HepG2 (cell line): ENCODE measurements around the gene CTSW. TPM values are rescaled to one million over a fixed set of nuclear protein-coding genes. Genes with fewer than 3 reads are reported as not detected.

Experiments
- ATF5 ChIP-seq: sonication (generic); formaldehyde crosslinking; IDR thresholded peaks from 2 replicates; pipeline ENCODE4 v1.4.0; 2020; ENCODE audit warnings: mild to moderate bottlenecking, low read depth, missing genetic modification reagents
- CCAR2 ChIP-seq: fragments of 200-400 bp; formaldehyde crosslinking; optimal IDR thresholded peaks from 2 replicates; pipeline ENCODE3; 2018; ENCODE audit warnings: low read depth, mild to moderate bottlenecking, low read length, moderate library complexity
- FOXK1 ChIP-seq: sonication (generic); formaldehyde crosslinking; IDR thresholded peaks from 2 replicates; pipeline ENCODE4 v1.4.0; 2020; ENCODE audit warnings: low read depth, missing genetic modification reagents, borderline replicate concordance
- HINFP ChIP-seq: sonication (generic); formaldehyde crosslinking; IDR thresholded peaks from 2 replicates; pipeline ENCODE4 v1.4.0; 2020; ENCODE audit warnings: low read depth, mild to moderate bottlenecking, missing genetic modification reagents
- KDM3A ChIP-seq: IDR thresholded peaks from 2 replicates; pipeline ENCODE4 v1.6.1; 2018; ENCODE audit warnings: low read depth, missing compliant biosample characterization
- KLF16 ChIP-seq, 2 experiments: sonication (generic) in 1 of 2; formaldehyde crosslinking in 1 of 2; IDR thresholded peaks; 2 replicates each; pipeline versions ENCODE4 v1.6.1 to v1.8.0; 2016 to 2023; ENCODE audit warnings: missing genetic modification reagents in 2 of 2, missing compliant biosample characterization in 1 of 2
- NR1H2 ChIP-seq: sonication (generic); formaldehyde crosslinking; IDR thresholded peaks from 2 replicates; pipeline ENCODE4 v1.8.1; 2022; ENCODE audit warnings: low read depth, missing genetic modification reagents, borderline replicate concordance
- PBX3 ChIP-seq: sonication (generic); formaldehyde crosslinking; IDR thresholded peaks from 2 replicates; pipeline ENCODE4 v1.8.1; 2023; ENCODE audit warnings: missing genetic modification reagents, inconsistent platforms, borderline replicate concordance
- REST ChIP-seq, 2 experiments: IDR thresholded peaks; 2 replicates each; pipeline ENCODE4 v1.6.1; 2011 to 2012; ENCODE audit warnings: low read length in 2 of 2, borderline replicate concordance in 1 of 2, low read depth in 1 of 2, mild to moderate bottlenecking in 1 of 2, moderate library complexity in 1 of 2
- TAF1 ChIP-seq: sonication (generic); formaldehyde crosslinking; IDR thresholded peaks from 2 replicates; pipeline ENCODE4 v1.4.0; 2020; ENCODE audit warnings: missing genetic modification reagents
- TBP ChIP-seq: sonication (generic); formaldehyde crosslinking; IDR thresholded peaks from 2 replicates; pipeline ENCODE4 v1.5.0; 2020; ENCODE audit warnings: missing genetic modification reagents
- ZBTB1 ChIP-seq: sonication (generic); formaldehyde crosslinking; IDR thresholded peaks from 2 replicates; pipeline ENCODE4 v1.4.0; 2020; ENCODE audit warnings: missing genetic modification reagents, borderline replicate concordance
- ZKSCAN8 ChIP-seq: IDR thresholded peaks from 2 replicates; pipeline ENCODE4 v1.6.1; 2016; ENCODE audit warnings: borderline replicate concordance, missing genetic modification reagents, missing compliant biosample characterization
- ZNF674 ChIP-seq: sonication (generic); formaldehyde crosslinking; IDR thresholded peaks from 2 replicates; pipeline ENCODE4 v1.5.0; 2020; ENCODE audit warnings: low read depth, mild to moderate bottlenecking, missing genetic modification reagents
- polyA plus RNA-seq, 8 experiments: library from polyadenylated mRNA; depleted of rRNA in 3 of 8; stranded (reverse) in 7 of 8; unstranded in 1 of 8; fragments of >200 nt; fragmentation: Illumina TruSeq in 4 of 8; extraction: Trizol in 4 of 8; gene quantifications; 2 replicates each; pipeline versions ENCODE4 v1.2.1 to v1.2.3, GENCODE V29; 2011 to 2016; ENCODE audit warnings: low read depth in 4 of 8, missing spikeins in 1 of 8, mixed read lengths in 1 of 8; ENCODE audit not compliant: insufficient read depth in 1 of 8
- total RNA-seq, 5 experiments: library from RNA; depleted of rRNA; stranded (reverse); fragments of >200 nt; fragmentation: Illumina TruSeq; extraction: Trizol; gene quantifications; 2 replicates each; pipeline ENCODE4 v1.2.3, GENCODE V29; 2016; ENCODE audit warnings: low read depth in 1 of 5
- TF ChIP-seq, protein P1 (sequence below): IDR thresholded peaks from 2 replicates; pipeline ENCODE4 v1.6.1; 2016; ENCODE audit warnings: missing biosample characterization, missing genetic modification reagents, low read depth
- TF ChIP-seq, protein P2 (sequence below): sonication (generic); formaldehyde crosslinking; IDR thresholded peaks from 2 replicates; pipeline ENCODE4 v1.5.0; 2020; ENCODE audit warnings: mild to moderate bottlenecking, missing genetic modification reagents
- TF ChIP-seq, protein P3 (sequence below): sonication (generic); formaldehyde crosslinking; IDR thresholded peaks from 2 replicates; pipeline ENCODE4 v1.4.0; 2020; ENCODE audit warnings: mild to moderate bottlenecking, missing genetic modification reagents

CTSW gene
- total and polyA plus RNA-seq, 2 of the 13 experiments (the other 11 are each of a cell fraction or from before 2014, with no cell fraction given), result 0.09 TPM; not detected in 1

GRCh38 chr11:65857853-65858680 is 21.6 kb upstream of the CTSW start, which contains the start of gene CFL1 (continued):
- TF ChIP-seq, protein P1, sequence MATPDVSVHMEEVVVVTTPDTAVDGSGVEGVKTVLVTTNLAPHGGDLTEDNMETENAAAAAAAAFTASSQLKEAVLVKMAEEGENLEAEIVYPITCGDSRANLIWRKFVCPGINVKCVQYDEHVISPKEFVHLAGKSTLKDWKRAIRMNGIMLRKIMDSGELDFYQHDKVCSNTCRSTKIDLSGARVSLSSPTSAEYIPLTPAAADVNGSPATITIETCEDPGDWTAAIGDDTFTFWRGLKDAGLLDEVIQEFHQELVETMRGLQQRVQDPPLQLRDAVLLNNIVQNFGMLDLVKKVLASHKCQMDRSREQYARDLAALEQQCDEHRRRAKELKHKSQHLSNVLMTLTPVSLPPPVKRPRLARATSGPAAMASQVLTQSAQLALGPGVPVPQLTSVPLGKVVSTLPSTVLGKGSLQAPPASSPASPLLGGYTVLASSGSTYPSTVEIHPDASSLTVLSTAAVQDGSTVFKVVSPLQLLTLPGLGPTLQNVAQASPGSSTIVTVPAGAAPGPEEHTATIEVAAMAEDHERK, result peak; percentile 68; the same call in 1 of the 2 replicates
- peak; percentile 39; the same call in 1 of the 2 replicates for TF ChIP-seq ZKSCAN8 (CRISPR knock-in tag)
- peak in 1 of 2 experiments; percentile 93; a peak in 2 of 4 replicates for TF ChIP-seq KLF16 (CRISPR knock-in tag; IDR thresholded peaks at IDR 0.05)
- TF ChIP-seq, protein P2, sequence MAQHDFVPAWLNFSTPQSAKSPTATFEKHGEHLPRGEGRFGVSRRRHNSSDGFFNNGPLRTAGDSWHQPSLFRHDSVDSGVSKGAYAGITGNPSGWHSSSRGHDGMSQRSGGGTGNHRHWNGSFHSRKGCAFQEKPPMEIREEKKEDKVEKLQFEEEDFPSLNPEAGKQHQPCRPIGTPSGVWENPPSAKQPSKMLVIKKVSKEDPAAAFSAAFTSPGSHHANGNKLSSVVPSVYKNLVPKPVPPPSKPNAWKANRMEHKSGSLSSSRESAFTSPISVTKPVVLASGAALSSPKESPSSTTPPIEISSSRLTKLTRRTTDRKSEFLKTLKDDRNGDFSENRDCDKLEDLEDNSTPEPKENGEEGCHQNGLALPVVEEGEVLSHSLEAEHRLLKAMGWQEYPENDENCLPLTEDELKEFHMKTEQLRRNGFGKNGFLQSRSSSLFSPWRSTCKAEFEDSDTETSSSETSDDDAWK (CRISPR knock-in tag), result no peak
- TF ChIP-seq REST (IDR thresholded peaks at IDR 0.05; ENCODE audit: borderline replicate concordance in 1 of 2, low read depth in 1 of 2, low read length in 2 of 2), result peak in 1 of 2 experiments; percentile 50; a peak in 1 of 4 replicates
- no peak for TF ChIP-seq NR1H2 (CRISPR knock-in tag)
- TF ChIP-seq ZBTB1 (CRISPR knock-in tag), result no peak
- peak; percentile 47 for TF ChIP-seq FOXK1 (CRISPR knock-in tag)
- no peak for TF ChIP-seq ATF5
- TF ChIP-seq HINFP, result no peak; the same call in 1 of the 2 replicates
- TF ChIP-seq KDM3A, result 0 out of 2 replicates have a peak, but pooled peaks have one; percentile 48
- peak; percentile 94 for TF ChIP-seq TAF1 (CRISPR knock-in tag)
- TF ChIP-seq CCAR2, result no peak
- TF ChIP-seq, protein P3, sequence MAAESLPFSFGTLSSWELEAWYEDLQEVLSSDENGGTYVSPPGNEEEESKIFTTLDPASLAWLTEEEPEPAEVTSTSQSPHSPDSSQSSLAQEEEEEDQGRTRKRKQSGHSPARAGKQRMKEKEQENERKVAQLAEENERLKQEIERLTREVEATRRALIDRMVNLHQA (CRISPR knock-in tag), result no peak
- TF ChIP-seq PBX3 (CRISPR knock-in tag), result no peak
- no peak for TF ChIP-seq ZNF674 (CRISPR knock-in tag)
- TF ChIP-seq TBP (CRISPR knock-in tag), result no peak
